Colonic mucosa (tissue), 4 donors: Measurements from ENCODE around the gene DTNA. TPM values are rescaled to one million over a fixed set of nuclear protein-coding genes. Genes with fewer than 3 reads are reported as not detected.

ENCODE experiments used
- DNase-seq: peaks from one replicate; pipeline ENCODE4 v3.0.0-alpha.2; 2020
- H3K27ac ChIP-seq: fragments of 200-600 bp; one replicate; pipeline ENCODE4 v1.8.0; 2021
- H3K27me3 ChIP-seq: fragments of 200-600 bp; one replicate; pipeline ENCODE4 v1.8.0; 2021
- H3K36me3 ChIP-seq: fragments of 200-600 bp; one replicate; pipeline ENCODE4 v1.8.0; 2021
- H3K4me1 ChIP-seq: fragments of 200-600 bp; one replicate; pipeline ENCODE4 v1.8.0; 2021; ENCODE audit warnings: mild to moderate bottlenecking
- H3K4me3 ChIP-seq: fragments of 200-600 bp; one replicate; pipeline ENCODE4 v1.8.0; 2021
- H3K9ac ChIP-seq, 2 donors: one replicate each; pipeline ENCODE4 v1.7.0; 2013; ENCODE audit warnings: control low read depth in 2 of 2, low read depth in 2 of 2, low read length in 2 of 2
- H3K9me3 ChIP-seq: fragments of 200-600 bp; one replicate; pipeline ENCODE4 v1.8.0; 2021
- CTCF ChIP-seq: fragments of 200-600 bp; IDR thresholded peaks from one replicate; pipeline ENCODE4 v1.8.0; 2022; ENCODE audit warnings: antibody characterized with exemption, mild to moderate bottlenecking
- intact Hi-C: fragments of 100-400 bp; cut with DNase I; formaldehyde crosslinking; loops from one replicate; pipeline ENCODE4 v1.14.1; 2022
- total RNA-seq, 2 donors: library from RNA; stranded (reverse); fragmentation: NEBNext Ultra II Directional in 1 of 2; extraction: Animal tissue kit (Norgen Biotek cat#: 25700) in 1 of 2; gene quantifications; one replicate each; pipeline ENCODE4 v1.2.1, GENCODE V29; 2021
- donor health status: healthy.
- donor health status: DM: no; HTN: no; CAD: no.
- donor health status: DM: no; HTN: no; CAD: no.

DTNA gene
- total RNA-seq, 2 donors from 2014 or later, result 1.3 to 7.5 TPM

GRCh38 chr18:34840256-34840826 lies 130.2 kb downstream of the DTNA start:
- H3K9me3 ChIP-seq, result no peaks in the 10 kb centered on the region
- H3K9ac ChIP-seq, result no peak overlapping the region
- H3K4me1 ChIP-seq, result no peaks in the 10 kb centered on the region
- no peak for TF ChIP-seq CTCF
- DNase-seq, result no peak
- no peak overlapping the region for H3K4me3 ChIP-seq
- no peaks in the 10 kb centered on the region for H3K27me3 ChIP-seq
- no peak overlapping the region for H3K27ac ChIP-seq
- no peaks in the 10 kb centered on the region for H3K36me3 ChIP-seq
- intact Hi-C loops, result no loop called here

DNA sequence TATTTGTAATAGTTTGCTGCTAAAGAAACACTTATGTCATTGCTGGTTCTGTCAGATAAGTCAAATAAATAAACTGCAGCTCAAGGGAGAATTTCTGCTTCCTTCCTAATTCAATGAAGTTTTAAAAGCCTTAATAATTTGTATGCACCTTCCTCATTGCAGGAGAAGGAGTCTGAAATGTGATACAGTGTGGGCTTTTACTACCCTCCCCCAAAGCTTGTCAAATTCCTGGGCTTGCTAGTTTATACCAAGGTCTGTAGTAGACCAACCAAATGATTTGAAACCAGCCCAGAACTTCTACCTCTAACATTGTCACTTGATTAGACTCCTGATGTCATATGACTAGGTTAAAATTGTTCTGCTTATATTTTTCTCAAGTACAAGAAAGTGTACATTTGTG lies 131.8 kb downstream of the DTNA start:
- intact Hi-C loops, result no loop called here
- no peaks in the 10 kb centered on the region for H3K4me1 ChIP-seq
- no peaks in the 10 kb centered on the region for H3K27me3 ChIP-seq
- H3K36me3 ChIP-seq, result no peaks in the 10 kb centered on the region
- H3K27ac ChIP-seq, result no peak overlapping the region
- no peak overlapping the region for H3K4me3 ChIP-seq
- TF ChIP-seq CTCF, result no peak
- DNase-seq, result no peak
- H3K9ac ChIP-seq, result no peak overlapping the region
- no peaks in the 10 kb centered on the region for H3K9me3 ChIP-seq

DNA sequence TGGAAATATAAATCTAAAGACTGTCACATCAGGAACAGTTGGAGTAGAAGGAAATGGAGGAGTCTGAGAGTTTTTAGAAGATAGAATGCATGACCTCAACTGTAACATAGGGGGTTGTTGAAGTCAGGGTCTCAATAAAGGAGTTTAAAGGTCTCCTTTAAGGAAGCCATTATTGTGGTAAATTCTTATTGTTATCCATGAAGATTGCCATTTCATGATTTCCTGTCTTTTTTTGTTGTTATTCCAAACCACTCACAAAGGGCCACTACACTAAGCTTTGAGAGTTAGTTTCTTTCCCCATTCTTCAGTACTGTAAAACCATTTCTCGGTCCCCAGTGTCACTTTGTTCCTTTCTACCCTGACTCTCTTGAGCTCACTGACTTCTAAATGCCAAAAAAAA lies 134.0 kb downstream of the DTNA start:
- no peaks in the 10 kb centered on the region for H3K27me3 ChIP-seq
- no peak for TF ChIP-seq CTCF
- intact Hi-C loops, result no loop called here
- H3K36me3 ChIP-seq, result no peaks in the 10 kb centered on the region
- H3K27ac ChIP-seq, result no peak overlapping the region
- H3K9ac ChIP-seq, result no peak overlapping the region
- no peak for DNase-seq
- H3K9me3 ChIP-seq, result no peaks in the 10 kb centered on the region
- no peak overlapping the region for H3K4me3 ChIP-seq
- no peaks in the 10 kb centered on the region for H3K4me1 ChIP-seq

- intact Hi-C loops, result no loop called here
- Histone ChIP-seq H3K36me3 (no peaks in the 10 kb centered on the region), H3K9me3 (no peaks in the 10 kb centered on the region), H3K4me1 (no peaks in the 10 kb centered on the region), H3K27ac (no peak overlapping the region), H3K9ac (no peak overlapping the region), H3K4me3 (no peak overlapping the region), H3K27me3 (no peaks in the 10 kb centered on the region)
- DNase-seq, result no peak
- no peak for TF ChIP-seq CTCF
Measured at GRCh38 chr18:34844732-34845459, 134.8 kb downstream of the DTNA start.

DNA sequence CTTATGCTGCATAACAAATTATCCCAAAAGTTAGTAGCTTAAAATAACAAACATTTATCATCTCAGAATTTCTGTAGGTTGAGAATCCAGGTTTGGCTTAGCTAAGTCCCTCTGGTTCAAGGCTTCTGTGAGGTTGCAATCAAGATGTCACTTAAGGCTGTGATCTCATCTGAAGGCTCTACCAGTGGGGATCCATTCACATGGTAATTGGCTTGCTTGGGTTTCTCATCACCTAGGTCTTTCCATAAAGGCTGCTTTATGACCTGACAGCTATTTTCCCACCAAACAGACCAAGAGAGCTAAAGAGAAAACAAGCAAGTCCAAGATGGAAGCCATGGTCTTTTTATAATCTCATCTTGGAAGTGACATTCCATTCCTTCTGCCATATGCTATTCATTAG lies 137.3 kb downstream of the DTNA start:
- H3K27ac ChIP-seq, result no peak overlapping the region
- no peak overlapping the region for H3K4me3 ChIP-seq
- no peaks in the 10 kb centered on the region for H3K9me3 ChIP-seq
- intact Hi-C loops, result no loop called here
- H3K9ac ChIP-seq, result no peak overlapping the region
- H3K4me1 ChIP-seq, result no peaks in the 10 kb centered on the region
- no peak for TF ChIP-seq CTCF
- H3K27me3 ChIP-seq, result no peaks in the 10 kb centered on the region
- no peak for DNase-seq
- no peaks in the 10 kb centered on the region for H3K36me3 ChIP-seq
